Liver (tissue), 9 donors: Measurements from ENCODE around the gene COPE. TPM values are rescaled to one million over a fixed set of nuclear protein-coding genes. Genes with fewer than 3 reads are reported as not detected.

Experiments
- DNase-seq: peaks from one replicate; pipeline ENCODE4 v3.0.0-alpha.2; 2017; ENCODE audit warnings: low spot score
- H3K27ac ChIP-seq, 2 donors: one replicate each; pipeline ENCODE4 v1.7.0; 2013; ENCODE audit warnings: inconsistent platforms in 2 of 2, low read length in 2 of 2, control low read depth in 1 of 2, low read depth in 1 of 2, mild to moderate bottlenecking in 1 of 2
- H3K27me3 ChIP-seq, 4 donors: one replicate each; pipeline versions ENCODE4 v1.6.1 to v1.7.0; 2013; ENCODE audit warnings: low read length in 3 of 4, inconsistent platforms in 1 of 4, mild to moderate bottlenecking in 1 of 4, moderate library complexity in 1 of 4; ENCODE audit not compliant: control insufficient read depth in 4 of 4, insufficient read depth in 4 of 4
- H3K36me3 ChIP-seq, 4 donors: one replicate each; pipeline versions ENCODE4 v1.6.1 to v1.7.0; 2013; ENCODE audit warnings: low read length in 3 of 4, mild to moderate bottlenecking in 3 of 4, low read depth in 1 of 4, moderate library complexity in 1 of 4; ENCODE audit not compliant: control insufficient read depth in 4 of 4, insufficient read depth in 3 of 4
- H3K4me1 ChIP-seq, 4 donors: one replicate each; pipeline versions ENCODE4 v1.6.1 to v1.7.0; 2013; ENCODE audit warnings: low read length in 3 of 4, mild to moderate bottlenecking in 3 of 4, moderate library complexity in 1 of 4; ENCODE audit not compliant: control insufficient read depth in 4 of 4, insufficient read depth in 4 of 4
- H3K4me3 ChIP-seq, 3 donors: one replicate each; pipeline versions ENCODE4 v1.6.1 to v1.7.0; 2013; ENCODE audit warnings: low read length in 3 of 3, control low read depth in 1 of 3, low read depth in 1 of 3, mild to moderate bottlenecking in 1 of 3
- H3K9ac ChIP-seq, 2 donors: one replicate each; pipeline ENCODE4 v1.7.0; 2013; ENCODE audit warnings: low read length in 2 of 2, mild to moderate bottlenecking in 2 of 2, moderate library complexity in 2 of 2, control low read depth in 1 of 2, low read depth in 1 of 2
- H3K9me3 ChIP-seq, 4 donors: one replicate each; pipeline versions ENCODE4 v1.6.1 to v1.7.0; 2013; ENCODE audit warnings: low read length in 3 of 4; ENCODE audit not compliant: control insufficient read depth in 4 of 4
- ATF3 ChIP-seq: IDR thresholded peaks from 2 replicates; pipeline ENCODE4 v1.6.1; 2016; ENCODE audit warnings: antibody characterized with exemption
- CTCF ChIP-seq: fragments of 150-350 bp; IDR thresholded peaks from 2 replicates; pipeline ENCODE4 v1.5.1; 2017; ENCODE audit warnings: improper control_type of control experiment, low read depth, low read length; ENCODE audit not compliant: missing input control
- FOXA1 ChIP-seq: IDR thresholded peaks from 2 replicates; pipeline ENCODE4 v1.6.1; 2016; ENCODE audit warnings: antibody characterized with exemption
- FOXA2 ChIP-seq: IDR thresholded peaks from 2 replicates; pipeline ENCODE4 v1.6.1; 2016; ENCODE audit warnings: antibody characterized with exemption
- GABPA ChIP-seq, 2 donors: IDR thresholded peaks in 1 of 2; conservative IDR thresholded peaks in 1 of 2; 2 replicates each; pipeline ENCODE4 v1.6.1; 2016; ENCODE audit warnings: antibody characterized with exemption in 2 of 2, mild to moderate bottlenecking in 1 of 2, moderate library complexity in 1 of 2
- HNF4A ChIP-seq, 2 donors: conservative IDR thresholded peaks; 2 replicates each; pipeline ENCODE4 v1.6.1; 2016; ENCODE audit warnings: antibody characterized with exemption in 2 of 2, mild to moderate bottlenecking in 2 of 2
- HNF4G ChIP-seq: IDR thresholded peaks from 2 replicates; pipeline ENCODE4 v1.6.1; 2016; ENCODE audit warnings: antibody characterized with exemption
- JUND ChIP-seq, 2 donors: IDR thresholded peaks; 2 replicates each; pipeline ENCODE4 v1.6.1; 2016; ENCODE audit warnings: antibody characterized with exemption in 2 of 2
- MAX ChIP-seq: IDR thresholded peaks from 2 replicates; pipeline ENCODE4 v1.6.1; 2016; ENCODE audit warnings: antibody characterized with exemption
- REST ChIP-seq: IDR thresholded peaks from 2 replicates; pipeline ENCODE4 v1.6.1; 2016; ENCODE audit warnings: antibody characterized with exemption, mild to moderate bottlenecking
- RXRA ChIP-seq, 2 donors: IDR thresholded peaks; 2 replicates each; pipeline ENCODE4 v1.6.1; 2017 to 2018; ENCODE audit warnings: antibody characterized with exemption in 2 of 2, mild to moderate bottlenecking in 1 of 2
- SP1 ChIP-seq: IDR thresholded peaks from 2 replicates; pipeline ENCODE4 v1.6.1; 2018; ENCODE audit warnings: antibody characterized with exemption, mild to moderate bottlenecking
- TAF1 ChIP-seq: conservative IDR thresholded peaks from 2 replicates; pipeline ENCODE4 v1.6.1; 2016; ENCODE audit warnings: antibody characterized with exemption, mild to moderate bottlenecking
- YY1 ChIP-seq: IDR thresholded peaks from 2 replicates; pipeline ENCODE4 v1.6.1; 2016; ENCODE audit warnings: antibody characterized with exemption, mild to moderate bottlenecking
- WGBS: extraction: QIAGEN DNeasy Blood & Tissue Kit; methylation state at CpG from one replicate; pipeline ENCODE4 v1.1.7; 2013; 5-methylcytosine and 5-hydroxymethylcytosine counted together
- polyA plus RNA-seq, 2 donors: library from polyadenylated mRNA; stranded (reverse) in 1 of 2; unstranded in 1 of 2; fragments of 200-250 nt in 1 of 2; fragments of >200 nt in 1 of 2; fragmentation: Nextera tagmentation in 1 of 2; extraction: Ambion mirVana in 1 of 2; gene quantifications; one replicate each; pipeline versions ENCODE4 v1.2.1 to v1.2.3, GENCODE V29; 2013 to 2015
- total RNA-seq, 2 donors: library from RNA; depleted of rRNA; stranded (reverse); fragments of >200 nt; gene quantifications; one replicate each; pipeline ENCODE4 v1.2.3, GENCODE V29; 2014
- donor health status: healthy.
- donor health status: healthy.
- donor health status: healthy.
- donor health status: healthy.
- donor health status: healthy.

COPE gene
- total and polyA plus RNA-seq, 4 donors, result 103 to 204 (median 142) TPM

GRCh38 chr19:18966307-18966706, 47.1 kb upstream of the COPE start:
- H3K4me3 ChIP-seq, result no peak overlapping the region
- no peak for TF ChIP-seq RXRA (IDR thresholded peaks at IDR 0.05)
- TF ChIP-seq GABPA (IDR thresholded peaks at IDR 0.05 in 1 of 2, conservative IDR thresholded peaks at IDR 0.05 in 1 of 2), result no peak
- no peak for TF ChIP-seq ATF3
- no peak for TF ChIP-seq SP1
- no peak for TF ChIP-seq HNF4A (conservative IDR thresholded peaks at IDR 0.05)
- TF ChIP-seq HNF4G, result no peak
- TF ChIP-seq YY1, result no peak
- TF ChIP-seq FOXA2, result no peak
- no peak for TF ChIP-seq JUND (IDR thresholded peaks at IDR 0.05)
- TF ChIP-seq FOXA1, result no peak
- TF ChIP-seq TAF1, result no peak
- no peaks in the 10 kb centered on the region for H3K9me3 ChIP-seq
- WGBS, result 68% methylated on average over 4 of the region's 4 CpGs
- no peaks in the 10 kb centered on the region for H3K4me1 ChIP-seq
- peak overlapping the region in 1 of 2 donors; percentile 31 for H3K9ac ChIP-seq
- no peak for DNase-seq
- H3K27ac ChIP-seq, result no peak overlapping the region
- no peaks in the 10 kb centered on the region for H3K36me3 ChIP-seq
- H3K27me3 ChIP-seq, result no peaks in the 10 kb centered on the region

- Histone ChIP-seq H3K9ac (no peak overlapping the region), H3K27me3 (no peaks in the 10 kb centered on the region), H3K27ac (no peak overlapping the region), H3K4me3 (no peak overlapping the region), H3K4me1 (no peaks in the 10 kb centered on the region), H3K36me3 (no peaks in the 10 kb centered on the region), H3K9me3 (no peaks in the 10 kb centered on the region)
- 95% methylated on average over 9 of the region's 9 CpGs for WGBS
- TF ChIP-seq GABPA (IDR thresholded peaks at IDR 0.05 in 1 of 2, conservative IDR thresholded peaks at IDR 0.05 in 1 of 2), result no peak
- TF ChIP-seq FOXA1, result no peak
- TF ChIP-seq JUND (IDR thresholded peaks at IDR 0.05), result no peak
- TF ChIP-seq REST, result no peak
- TF ChIP-seq MAX, result no peak
- TF ChIP-seq YY1, result no peak
- TF ChIP-seq CTCF, result no peak
- no peak for TF ChIP-seq RXRA (IDR thresholded peaks at IDR 0.05)
- DNase-seq, result no peak
Observed at GRCh38 chr19:18964121-18964520, 44.9 kb upstream of the COPE start.
